NCI-H2196 (cell line): ENCODE results near the gene USP2.
A peak's percentile ranks its signal among the peaks of the same experiment; 100 is the strongest.

ENCODE experiments used
- DNase-seq: peaks from one replicate; lab custom pipeline; 2025; ENCODE audit not compliant: unreplicated experiment; lab: John Stamatoyannopoulos, UW

The USP2 gene

DNA sequence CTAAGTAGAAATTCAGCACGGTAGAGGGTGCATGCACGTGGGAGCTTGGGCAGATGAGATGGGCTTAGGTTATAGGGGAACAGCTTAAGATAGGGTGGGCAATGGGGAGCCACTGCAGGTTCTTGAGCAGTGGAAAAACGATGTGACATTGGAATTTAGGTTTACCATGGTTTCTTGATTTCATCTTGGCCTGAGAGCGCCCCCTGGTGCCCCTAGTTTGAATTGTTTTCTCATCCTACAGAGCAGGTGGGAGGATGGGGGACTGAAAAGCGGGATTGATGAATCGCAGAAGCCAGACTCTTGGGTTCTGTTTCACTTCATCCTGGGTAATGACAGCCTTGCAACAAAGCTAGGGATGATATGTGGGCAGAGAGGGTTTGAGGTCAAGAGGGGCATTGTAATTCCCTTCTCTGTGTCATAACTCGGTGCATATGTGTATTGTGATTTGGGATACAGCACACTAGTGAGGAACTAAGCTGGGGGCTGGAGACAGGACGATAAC, 57.9 kb downstream of the USP2 start:
- peak; percentile 66 for DNase-seq

DNA sequence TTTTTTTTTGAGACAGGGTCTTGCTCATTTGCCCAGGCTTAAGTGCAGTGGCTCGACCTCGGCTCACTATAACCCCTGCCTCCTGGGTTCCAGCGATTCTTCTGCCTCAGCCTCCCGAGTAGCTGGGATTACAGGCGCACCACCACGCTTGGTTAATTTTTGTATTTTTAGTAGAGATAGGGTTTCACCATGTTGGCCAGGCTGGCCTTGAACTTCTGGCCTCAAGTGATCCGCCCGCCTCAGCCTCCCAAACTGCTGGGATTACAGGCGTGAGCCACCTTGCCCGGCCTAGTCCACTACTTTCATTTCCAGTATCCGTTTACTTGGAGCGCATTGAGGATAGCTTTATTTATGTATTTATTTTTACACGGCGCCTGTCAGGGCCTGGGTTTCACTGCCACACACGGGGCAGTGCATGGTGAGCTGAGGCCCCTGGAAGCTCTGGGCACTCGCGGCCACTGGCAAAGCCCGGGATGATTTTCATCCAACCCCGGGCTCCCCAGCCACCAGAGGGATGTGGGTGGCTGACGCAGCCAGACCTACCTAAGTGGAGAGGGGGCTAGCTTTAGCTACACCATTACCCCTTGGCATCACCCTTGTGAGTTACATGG, 58.5 kb downstream of the USP2 start:
- no peak for DNase-seq

DNA sequence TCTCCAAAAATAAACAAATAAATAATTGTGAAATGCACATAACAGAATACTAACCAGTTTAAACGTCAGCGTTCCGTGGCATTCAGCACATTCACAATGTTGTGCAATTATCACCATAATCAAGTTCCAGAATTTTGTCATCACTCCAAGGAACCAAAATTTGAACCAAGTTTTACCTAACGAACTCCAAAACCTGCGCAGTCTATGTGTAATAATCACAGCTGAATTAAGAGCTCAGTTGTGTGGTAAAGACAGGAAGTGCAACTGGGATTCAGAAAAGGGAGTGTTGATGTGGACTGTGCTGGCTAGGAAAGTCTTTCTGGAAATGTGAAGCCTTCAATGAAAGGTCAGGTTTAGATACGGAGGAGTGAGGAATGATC, 59.1 kb downstream of the USP2 start:
- no peak for DNase-seq

DNA sequence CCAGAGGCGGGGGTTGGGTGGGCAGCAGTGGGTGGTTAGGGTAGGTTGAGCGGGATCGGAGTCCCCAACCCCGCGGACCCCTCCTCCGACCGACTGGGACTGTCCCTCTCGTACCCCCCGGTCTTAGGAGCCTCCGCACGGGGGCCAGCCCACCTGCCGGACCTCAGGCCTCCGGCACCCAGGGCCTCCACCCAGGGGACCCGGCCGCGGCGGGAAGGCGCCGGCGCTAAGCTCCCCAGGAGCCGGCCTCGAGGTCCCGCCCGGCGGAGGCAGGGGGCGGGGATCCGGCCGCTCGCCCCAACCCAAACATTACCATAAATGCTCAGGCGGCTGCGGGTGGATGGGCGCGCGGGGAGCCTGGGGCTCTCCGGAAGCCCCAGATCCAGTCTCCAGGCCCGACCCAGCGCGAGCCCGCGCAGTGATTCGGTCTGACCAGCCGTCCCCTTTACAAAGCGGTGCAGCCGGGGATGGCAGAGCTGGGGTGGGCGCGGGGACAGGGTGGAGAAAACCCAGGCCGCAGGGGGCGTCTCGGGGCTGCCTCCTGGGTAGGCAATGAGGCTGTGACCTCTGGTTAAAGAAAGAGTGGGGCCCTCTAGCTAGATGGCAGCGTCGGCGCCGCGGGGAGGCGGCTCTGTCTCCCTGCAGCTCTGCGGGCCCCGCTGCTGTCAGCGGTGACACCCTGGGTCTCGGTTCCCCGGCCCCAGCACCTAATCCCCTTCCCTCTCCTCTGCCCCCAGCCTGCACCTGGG, 60.5 kb downstream of the USP2 start:
- DNase-seq: no peak

DNA sequence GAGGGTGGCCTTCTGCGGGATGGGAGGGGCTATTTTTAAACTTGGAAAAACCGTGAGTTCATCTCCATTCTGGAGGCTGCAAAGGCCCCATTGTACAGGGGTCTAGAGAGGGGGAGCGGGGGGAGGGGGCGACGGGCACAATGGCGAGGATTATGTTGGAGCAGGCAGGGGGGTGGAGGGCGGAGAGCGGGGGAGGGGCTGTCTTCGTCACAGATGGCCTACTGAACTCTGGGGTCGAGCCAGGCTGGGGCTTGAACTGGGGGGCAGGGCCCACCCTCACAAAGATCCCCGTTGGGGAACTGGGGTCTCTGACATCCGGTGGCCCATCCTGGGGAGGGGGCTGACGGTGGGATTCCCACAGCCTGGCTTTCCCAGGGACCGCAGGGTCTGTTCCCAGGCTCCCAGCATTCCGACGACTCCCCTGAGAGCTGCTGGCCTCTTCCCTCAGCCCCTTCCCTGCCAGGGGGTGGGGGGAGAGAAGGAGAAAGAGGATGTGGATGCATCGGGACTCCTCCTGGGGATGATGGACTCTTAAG, 61.2 kb downstream of the USP2 start:
- DNase-seq: no peak

DNA sequence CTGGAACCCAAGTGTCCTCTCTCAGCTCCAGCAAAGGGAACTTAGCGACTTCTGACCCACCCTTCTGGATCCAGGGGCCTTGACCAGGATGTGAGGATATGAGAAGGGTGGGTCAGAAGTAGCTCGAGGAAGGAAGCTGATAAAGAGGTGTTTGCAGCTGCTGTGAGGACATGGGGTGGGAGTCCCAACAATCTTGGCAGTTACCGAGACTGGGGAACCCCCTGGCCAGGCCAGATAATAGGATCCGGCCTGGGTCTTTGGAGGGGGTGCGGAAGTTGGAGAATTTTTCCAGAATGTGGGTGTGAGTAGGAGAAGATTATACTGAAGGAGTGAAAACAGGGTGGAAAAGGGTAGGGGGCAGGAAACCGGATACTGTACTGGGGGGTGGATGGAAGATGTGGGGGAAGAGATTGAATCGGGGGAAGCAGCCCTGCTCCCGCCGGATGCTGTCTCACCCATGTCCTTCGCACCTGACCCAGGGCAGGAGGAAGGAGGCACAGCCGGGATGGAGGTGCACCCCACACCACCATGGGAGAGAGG, 61.7 kb downstream of the USP2 start:
- DNase-seq: no peak

DNA sequence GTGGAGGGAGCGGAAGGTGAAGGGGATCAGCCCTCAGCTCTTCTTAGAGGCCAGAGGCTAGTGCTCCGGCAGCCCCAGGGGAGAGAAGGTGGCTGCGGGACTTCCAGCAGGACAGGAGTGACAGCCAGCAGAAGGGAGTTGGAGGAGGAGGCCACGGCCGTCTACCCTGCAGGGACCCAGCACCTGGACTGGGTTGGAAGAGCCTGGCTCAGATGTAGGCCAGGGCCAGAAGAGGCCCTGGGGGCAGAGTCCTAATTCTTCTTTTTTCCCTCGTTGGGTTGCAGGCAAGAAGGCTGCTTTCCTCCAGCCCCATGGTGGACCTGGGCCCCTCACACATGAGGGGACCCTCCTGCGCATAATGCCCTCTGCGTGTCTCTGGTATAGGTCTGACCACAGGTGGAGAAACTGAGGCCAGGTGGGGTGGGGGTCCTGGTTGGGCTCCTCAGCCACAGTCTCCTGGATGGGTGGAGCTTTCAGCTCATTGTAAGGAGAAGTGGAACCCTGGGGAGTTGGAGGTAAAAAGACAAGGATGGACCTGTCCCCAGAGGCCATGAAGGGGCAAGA, 62.3 kb downstream of the USP2 start:
- no peak for DNase-seq

DNA sequence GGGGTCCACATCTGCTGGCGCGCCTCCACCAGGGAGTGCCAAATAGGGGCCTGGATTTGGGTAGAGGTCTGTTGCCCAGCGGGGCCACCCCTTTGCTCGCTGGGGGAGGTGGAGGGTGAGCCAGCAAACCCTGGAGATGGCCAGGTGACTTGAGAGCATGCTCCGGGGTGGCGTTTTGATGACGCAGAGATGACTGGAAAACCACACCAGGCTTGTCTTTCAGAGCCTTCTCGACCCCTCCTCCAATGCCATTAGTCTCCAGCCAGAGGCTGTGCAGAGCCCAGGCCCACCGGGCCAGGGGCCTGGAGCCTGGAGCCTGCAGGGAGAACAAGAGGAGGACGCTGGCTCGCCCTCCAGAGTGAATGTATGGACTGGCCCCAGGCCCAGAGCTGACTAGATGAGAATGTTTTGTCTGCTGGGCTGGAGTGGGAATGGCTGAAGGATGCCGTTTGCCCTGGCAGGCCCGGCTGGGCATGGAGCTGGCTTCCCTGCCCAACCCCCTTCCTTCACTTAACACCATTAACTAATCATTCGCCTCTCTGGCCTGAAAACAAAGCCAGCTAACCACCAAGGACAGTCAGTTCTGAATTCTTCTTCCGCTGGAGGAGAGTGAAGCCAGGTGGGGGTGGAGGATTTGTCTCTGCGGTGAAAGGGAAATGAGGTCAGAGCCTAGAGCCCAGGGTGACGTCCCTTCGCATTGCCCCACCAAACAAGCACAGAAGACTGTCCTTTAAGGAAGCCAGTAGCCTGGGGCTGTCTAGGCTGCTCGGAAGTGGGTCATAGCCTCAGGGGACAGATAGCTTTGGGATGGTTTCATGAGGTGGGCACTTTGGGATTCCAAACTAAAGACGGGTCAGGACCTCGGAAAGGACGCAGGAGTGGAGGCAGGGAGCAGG, 63.0 kb downstream of the USP2 start:
- peak; percentile 19 for DNase-seq

DNA sequence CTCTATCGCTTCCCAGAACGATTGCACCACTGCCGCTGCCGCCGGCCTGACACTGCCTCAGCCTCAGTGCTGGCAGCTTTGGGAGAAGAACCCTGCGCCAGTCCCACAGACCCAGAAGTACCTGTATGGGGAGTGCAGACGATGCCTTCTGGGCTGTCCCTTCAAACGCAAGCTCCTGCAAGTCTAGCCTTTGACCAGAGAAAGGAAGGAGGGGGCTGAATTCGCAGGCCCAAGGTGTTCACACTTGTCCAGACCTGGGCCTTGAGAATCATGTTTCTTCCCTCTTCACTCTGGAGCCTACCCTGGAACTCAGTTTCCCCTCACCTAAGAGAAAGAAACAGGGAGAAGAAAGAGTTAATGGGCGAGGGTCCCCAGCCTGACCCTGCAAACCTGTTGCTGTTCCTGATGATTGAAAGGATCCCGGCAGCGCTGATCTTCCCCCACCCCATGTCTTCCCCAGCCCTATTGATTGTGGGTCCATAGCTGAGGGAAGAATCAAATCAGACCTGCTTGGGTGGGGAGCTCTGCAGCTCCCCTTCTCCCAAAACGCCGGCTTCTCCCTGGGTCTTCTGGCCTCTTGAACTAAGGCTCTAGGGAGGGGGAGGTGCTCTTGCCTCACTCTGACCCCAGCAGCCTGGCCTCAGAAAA, 63.8 kb downstream of the USP2 start:
- DNase-seq: no peak

DNA sequence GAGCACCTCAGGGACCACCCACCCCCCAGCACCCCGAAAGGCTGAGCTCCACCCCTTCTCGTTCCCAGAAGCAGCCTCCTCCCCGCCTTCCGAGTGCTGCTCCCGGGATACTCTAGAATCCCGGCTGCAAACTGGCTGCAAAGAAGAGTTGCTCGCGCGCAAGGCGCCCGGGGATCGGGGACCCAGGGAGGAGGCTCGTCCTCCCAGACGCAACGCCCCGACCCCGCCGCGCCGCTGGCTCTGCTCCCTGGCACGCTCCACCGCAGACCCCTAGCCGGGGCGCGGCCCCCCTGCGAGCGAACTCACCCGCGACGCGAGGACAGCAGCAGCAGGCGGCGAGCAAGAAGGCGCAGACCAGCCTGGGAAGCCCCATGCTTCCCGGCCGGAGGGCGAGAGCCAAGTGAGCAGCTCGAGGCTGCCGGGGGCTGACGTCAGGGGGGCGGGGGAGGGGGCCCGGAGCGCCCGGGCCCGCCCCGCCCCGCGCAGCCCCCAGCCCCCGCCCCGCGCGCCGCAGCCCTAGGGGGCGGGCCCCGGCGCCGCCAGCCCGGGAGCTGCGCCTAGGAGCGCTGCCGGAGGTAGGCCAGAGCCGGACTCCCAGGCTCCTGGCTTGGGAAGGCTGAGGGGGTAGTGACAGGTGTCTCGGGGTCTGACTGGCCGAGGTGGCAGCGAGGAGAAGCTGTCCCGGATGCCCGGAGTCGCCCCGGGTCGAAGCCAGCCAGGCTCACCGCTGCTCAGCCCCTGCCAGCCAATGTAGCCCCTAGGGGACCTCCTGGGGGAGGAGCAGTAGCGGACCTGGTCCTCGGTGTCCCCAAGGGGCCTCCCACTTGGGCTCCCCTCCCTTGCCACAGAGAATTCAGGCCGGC, 64.5 kb downstream of the USP2 start, which contains the start of gene MCAM:
MCAM (minus strand) TSS at position 402 of the 863 bp plus-strand sequence; CDS start at position 373, 29 bp downstream.
- DNase-seq: peak; percentile 25

DNA sequence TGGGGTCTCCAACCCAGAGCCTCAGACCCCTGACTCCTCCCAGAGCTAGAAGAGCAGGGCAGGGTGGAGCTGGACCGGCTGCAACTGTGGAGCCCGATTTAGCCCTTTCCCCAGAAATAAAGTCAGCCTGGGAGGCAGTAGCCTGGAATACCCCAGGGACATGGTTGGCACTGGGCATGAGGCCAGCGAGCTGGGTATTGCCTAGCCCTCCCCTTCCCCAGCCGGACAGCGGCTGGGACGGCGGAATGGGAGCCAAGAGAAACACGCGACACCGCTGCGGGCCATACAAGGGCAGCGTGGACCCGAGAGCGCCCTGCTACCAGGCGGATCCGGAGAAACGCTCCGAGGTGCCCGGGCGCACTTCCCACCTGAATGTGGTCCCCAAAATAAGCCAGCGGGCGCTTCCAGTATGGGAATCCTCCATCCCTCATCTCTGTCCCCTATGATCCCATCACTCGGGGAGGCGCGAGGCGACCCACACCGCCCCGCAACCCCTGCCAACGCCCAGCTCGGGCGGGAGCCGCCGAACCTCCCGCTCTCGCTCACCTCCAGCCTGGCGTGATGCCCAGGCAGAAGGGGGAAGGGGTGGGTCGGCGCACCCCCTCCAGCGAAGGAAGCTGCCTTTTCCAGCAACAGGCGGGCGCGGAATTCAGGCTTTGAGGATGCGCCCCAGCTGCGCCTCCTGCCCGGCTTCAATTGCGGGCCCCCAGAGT, 65.3 kb downstream of the USP2 start:
- DNase-seq: peak; percentile 64

DNA sequence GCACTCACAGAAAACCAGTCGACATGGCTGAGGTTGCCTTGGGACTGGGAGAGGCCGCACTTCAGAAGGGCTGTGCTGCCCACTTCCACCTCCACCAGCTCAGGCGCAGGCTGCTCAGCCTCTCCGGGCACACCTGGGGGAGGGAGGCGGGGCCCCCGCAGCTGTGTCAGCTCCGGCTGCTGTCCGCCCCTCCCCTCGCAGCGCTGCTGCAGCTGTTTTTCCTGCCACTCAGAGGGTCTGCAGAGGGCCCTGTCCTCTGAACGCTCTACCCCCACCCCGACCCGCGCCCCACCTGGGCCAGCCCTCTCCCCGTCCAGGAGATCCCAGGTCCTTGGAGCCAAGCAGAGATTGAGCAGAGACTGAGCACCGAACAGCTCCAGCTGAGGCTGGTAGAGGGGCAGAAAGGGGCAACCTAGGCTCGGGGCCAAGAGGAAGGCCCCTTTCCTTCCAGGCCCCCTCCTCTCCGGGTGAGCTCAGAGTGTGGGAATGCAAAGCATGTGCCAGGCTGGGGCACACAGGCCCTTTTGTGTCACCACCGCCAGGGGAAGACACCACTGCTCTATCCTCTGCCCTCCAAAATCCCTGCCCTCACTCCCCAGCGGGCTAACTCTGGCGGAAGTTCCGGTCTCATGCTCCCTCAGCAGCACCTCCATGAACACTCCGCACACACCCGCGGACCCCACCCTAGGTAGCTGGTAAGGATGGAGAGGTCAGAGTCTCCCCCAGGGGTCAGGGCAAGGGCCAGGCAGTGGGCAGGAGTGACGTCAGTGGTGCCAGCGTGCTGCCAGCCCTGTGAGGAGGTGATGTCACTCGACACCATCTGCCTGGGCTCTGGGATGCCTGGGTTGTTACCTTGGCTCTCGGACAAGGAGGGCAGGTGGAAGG, 66.1 kb downstream of the USP2 start:
- DNase-seq: peak; percentile 81

DNA sequence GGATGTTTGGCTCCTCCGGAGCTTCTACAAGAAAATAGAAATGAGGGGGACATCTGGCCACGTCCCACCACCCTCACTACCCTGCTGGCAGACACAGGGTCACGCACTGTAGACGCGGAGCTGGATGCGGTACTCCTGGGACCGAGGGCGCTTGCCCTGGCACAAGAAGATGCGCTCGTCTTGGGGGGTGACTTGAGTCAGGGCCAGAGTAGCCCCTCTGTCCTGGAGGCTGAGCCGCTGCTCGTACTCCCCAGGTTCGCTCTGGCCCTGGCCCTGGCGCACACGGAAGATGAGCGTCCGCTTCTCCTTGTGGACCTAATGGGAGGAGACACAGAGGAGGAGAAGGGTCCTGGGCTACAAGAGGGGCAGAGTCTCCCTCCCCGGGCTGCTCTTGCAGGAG, 66.8 kb downstream of the USP2 start:
- no peak for DNase-seq

DNA sequence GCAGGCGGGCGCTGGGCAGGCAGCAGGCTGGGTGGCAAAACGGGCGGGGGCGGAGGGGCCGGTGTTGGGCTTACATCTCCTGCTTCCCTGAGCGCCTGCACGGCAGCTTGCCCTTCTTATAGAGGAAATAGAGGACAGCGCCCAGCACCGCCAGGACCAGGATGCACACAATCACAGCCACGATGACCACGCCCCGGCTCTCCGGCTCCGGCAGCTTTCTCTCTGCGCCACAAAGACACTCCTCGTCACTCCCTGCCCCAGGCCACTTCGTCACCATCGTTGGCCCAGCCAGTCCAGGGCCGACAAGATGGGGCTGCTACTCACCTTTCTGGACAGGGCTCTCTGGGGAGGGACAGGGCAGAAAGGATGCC, 70.8 kb downstream of the USP2 start:
- no peak for DNase-seq

DNA sequence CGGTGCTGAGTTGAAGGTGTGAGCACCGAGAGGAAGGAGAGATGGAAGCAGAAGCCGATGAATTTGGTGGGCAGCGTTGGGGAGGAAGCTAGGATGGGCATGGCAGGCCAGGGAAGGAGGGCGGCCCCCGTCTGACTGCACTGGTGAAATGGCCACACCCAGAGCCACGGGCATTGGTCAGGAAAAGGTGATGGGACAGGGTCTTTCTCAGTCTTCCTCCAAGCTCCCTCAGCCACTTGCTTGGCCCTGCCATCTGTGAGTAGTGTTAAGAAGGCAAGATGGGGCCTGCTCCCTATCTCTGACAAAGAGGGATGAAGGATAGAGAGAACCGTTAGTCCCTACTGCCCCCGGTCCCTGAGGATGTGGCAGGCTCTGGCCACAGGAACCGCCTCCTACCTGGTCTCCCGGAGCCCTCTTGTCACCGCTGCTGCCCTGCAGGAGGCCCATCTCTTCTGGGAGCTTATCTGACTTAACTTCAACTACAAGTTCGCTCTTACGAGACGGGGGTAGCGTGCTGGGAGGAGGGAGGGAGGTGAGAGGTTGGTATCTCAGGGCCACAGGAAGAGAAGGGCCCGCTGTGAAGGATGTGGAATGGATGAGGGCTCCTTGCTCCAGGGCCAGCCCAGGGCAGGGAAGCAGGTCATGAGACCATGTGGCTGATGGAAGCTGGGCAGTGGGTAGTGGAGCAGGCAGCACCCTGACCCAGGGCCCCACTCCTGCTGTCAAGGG, 71.4 kb downstream of the USP2 start:
- DNase-seq: no peak

DNA sequence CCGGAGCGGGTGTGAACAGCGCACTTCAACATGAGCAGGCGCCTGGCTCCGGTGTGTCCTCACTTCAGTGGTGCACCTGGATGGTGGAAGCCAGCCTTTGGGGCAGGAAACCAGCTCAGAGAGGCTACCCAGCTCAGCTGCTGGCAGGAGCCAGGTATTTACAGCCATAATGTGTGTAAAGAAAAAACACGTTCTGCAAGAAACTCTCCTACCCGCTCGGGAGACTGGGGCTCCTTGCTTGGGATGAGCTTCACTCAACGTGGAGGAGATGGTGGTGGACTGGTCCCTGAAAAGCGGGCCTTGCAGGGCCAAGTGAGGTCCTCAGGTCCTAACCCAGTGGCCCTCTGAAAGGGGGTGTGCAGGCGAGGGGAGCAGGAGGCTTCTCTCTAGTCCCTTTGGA, 72.1 kb downstream of the USP2 start:
- no peak for DNase-seq

DNA sequence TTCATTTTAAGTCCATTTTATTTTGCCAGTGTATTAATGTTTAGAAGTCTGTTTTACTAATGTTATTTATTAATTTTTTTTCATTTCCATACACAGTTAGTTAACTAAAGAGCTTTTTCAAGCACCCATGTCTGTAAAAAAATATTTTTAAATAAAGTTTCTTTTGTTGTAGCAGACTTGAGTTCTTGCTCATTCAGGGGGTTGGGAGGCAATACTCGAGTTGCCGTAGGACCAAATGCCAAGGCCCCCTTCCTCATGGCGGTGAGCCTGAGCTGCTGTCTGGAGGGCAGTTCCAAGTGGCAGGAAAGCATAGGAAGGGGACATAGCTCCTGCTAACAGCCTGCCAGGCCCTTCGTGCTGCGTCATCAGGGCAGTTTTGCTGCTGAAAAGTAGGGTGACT, 73.5 kb downstream of the USP2 start:
- no peak for DNase-seq
